Amniotic epithelial cell (primary cell): ENCODE data around the gene ARHGEF5.
"Not testable (repeated sequence)": the region's sequence is repeated elsewhere in the genome, so short reads cannot be mapped to it uniquely, and the experiment has no call there.

Experiments used
- DNase-seq: peaks from one replicate; pipeline ENCODE4 v3.0.0-alpha.2; 2010; ENCODE audit warnings: low read depth

Gene ARHGEF5

DNA sequence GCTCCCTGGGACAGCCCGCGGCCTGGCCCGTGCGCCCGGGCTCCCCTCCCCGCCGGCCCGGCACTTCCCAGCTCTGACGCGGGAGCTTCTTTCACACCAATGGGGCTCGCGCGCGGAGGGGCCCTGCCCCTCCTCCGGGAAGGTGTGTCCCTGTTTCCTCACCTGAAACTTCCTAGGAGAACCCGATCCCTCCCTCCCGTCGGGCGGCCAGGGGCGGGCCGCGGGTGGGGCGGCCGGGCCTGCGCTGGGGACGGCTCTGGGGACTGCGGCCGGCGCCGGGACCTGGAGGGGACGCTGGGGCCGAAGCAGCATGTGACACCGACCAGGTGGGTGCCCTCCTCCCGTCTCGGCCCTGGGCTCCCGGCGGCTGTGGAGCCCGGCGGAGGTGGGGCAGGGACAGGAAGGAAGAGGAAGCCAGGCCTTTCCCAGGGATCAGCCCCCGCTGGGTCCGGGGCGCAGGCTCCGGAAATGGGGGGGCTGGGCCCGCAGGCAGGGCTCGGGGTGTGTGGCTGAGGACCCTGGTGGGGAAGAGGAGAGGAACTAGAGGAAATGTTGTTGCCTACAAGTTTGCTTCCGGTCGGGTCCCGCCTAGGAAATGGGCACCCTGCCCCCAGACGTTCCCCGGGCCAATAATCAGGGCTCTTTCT is at the start of gene ARHGEF5:
Gene ARHGEF5, plus strand, starts transcription at position 227 of the 647 bp plus-strand sequence. CDS start 7,268 bp downstream, outside the sequence.
- not testable (repeated sequence) for DNase-seq

DNA sequence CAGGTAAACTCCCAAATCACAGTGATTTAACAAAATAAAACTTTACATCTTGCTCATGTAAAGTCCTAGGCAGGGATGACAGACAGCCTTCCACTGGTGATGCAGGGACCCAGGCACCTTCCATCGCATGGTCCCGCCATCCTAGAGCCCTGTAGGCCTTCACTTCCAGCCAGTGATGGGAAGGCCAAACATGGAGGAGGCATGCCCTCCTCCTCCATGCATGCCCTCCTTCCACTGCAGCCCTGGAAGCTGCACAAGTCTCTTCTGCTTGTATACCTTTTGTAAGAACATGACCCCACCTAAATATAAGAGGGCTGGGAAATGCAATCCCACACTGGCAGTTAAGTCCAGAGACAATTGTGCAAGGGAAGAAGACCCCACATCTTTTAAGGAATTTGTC is 45.5 kb upstream of the ARHGEF5 start:
- not testable (repeated sequence) for DNase-seq

DNA sequence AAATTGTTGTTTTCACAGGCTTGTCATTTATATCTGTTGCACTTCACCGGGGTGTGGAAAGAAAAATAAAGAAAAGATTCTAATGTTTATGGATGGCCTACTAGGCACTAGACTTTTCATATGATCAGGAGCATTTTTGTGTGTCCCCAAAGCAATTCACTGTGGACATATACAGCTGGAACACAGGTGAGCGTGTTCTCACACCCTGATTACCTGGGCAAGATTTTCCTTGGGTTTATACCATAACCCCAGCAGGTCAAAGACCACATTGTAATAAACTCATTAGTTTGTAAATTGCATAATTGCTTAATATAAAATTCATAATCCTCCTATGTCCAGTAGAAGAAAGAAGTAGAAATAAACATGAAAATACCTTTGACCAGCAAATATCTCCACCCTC is 44.0 kb upstream of the ARHGEF5 start:
- DNase-seq: not testable (repeated sequence)

DNA sequence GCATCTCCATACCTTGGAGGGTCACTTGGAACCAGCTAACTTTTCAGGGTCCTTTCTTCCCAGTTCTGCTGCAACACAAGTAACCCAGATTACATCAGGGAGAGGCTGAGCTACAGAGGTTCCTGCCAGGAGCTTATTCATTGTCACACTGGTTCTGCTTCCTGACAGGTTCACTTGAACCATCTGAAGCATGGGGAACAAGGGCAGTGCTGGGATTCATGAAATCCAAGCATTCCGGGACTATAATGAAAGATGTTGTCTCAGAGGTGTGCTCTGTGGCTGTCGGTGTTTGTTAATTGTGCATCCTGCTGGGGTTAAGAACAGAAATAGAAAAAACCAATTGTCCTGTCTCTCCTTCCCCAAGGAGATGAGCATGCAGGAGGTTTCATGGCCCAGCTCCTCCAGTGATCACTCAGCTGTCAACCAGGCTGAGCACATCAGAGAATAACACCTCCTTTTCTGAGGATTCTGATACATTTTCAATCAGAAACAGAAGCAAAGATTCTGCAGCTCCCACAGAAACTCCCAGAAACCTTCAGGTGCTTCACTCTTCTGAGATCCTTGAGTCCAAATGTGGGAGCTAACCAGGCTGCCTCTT is 43.2 kb upstream of the ARHGEF5 start, which contains the start of gene OR2A1:
Gene OR2A1, plus strand, starts transcription at position 548 of the 598 bp plus-strand sequence. CDS start 5,706 bp downstream, outside the sequence.
- DNase-seq: not testable (repeated sequence)

DNA sequence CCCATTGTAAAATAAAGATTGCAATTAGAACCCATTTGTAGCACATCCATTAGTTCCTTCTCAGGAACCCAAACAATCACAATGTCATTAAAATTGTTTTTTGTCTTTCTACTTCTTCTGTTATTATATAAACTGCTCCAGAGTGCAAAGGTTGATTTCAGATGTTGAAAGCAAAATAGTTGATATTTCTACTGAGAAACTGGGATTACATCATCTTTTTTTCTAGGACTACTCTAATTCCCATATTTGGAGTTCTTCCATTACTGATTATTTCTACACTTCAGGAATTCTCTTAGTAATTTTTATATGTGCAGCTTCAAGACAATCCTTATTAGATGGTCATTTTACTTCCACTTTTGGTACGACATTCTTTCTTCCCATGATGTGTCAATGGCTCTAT is 37.7 kb upstream of the ARHGEF5 start:
- DNase-seq: not testable (repeated sequence)

DNA sequence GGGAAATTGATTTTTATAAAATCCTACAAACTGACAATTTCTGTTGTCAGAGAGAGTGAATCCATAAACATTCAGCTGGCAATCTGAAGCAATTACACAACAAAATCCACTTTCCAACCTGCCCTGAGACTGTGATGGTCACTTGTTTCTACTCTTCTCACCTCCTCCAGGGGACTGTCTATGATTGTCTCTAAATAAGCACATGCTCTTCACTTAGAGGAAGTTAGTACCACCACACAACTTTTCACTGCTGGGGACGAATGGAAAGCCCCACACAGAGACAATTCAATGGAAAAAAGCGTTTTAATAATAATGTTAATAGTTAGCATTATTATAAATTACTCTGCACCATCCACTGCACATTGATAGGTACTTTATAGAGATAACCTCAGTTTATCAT is 35.7 kb upstream of the ARHGEF5 start:
- DNase-seq: not testable (repeated sequence)

DNA sequence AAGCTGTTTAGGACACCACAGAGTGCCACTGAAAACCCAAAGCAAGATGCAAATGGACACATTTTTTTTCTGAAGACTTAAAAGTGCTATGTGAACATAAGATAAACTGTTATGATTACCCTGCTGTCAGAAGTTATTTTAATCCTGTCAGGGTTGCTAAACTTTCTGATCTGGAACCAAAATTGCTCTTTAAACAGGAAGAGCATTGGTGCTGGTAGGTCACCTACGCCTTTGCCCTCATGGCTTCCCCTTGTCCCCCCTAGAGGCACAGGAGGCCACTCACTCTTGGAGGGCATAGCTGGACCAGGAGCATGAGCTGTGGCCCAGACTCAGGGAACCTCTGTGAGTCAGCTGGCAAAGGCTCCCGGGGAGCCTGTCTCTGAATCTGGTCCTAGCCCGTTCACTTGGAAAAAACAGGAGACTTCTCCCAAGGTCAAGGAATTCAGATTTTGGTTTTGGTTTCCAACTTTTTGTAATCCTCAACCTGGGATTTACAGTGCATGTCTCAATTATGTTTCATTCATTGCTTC is 33.5 kb upstream of the ARHGEF5 start:
- not testable (repeated sequence) for DNase-seq

DNA sequence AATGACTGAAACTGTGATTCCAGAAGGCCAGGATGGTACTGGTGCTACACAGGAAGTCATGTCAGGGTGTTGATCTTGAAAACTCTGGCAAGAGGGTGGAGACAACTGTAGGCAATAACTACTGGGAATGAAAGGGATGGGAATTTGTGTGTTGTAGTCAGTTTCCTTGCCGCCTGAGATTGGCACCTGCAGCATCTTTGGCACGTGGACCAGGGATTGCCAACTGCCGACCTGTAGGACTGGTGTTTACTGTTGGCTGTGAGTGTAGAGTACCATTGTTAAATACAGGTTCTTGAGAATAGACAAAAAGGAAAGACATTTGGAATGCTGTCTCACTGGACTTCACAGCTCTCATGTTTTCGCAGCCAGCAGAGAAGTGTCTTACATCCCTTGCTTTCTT is 31.8 kb upstream of the ARHGEF5 start:
- not testable (repeated sequence) for DNase-seq

DNA sequence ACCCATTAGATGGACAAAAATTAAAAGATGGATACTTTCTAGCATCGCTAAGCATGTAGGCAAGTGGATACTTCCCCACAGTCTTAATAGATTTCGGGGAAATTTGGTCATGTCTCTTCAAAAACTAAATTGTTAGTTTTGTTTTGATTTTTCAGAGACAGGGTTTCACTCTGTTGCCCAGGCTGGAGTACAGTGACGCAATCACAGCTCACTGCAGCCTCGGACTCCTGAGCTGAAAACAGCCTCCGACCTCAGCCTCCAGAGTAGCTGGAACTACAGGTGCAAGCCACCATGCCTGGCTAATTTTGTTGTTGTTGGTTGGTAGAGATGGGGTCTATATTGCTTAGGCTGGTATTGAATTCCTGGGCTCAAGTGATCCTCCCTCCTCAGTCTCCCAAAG is 29.3 kb upstream of the ARHGEF5 start:
- DNase-seq: not testable (repeated sequence)

DNA sequence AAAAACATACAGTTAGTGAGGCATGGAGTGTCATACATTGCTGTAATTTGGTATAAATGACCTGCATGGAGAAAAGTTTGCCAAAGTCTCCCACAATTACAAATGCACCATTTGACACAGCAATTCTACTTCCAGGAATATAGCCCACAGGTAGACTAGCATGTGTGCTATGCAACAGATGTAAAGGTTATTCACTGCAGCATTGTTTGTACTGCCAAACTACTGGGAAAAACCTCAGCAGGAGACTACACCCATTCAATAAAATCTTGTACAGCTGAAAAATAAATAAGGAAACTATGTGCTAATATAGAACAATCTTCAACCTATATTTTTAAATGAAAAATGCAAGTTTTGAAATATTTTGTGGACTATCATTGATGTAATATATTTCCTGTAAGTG is 25.2 kb upstream of the ARHGEF5 start:
- DNase-seq: not testable (repeated sequence)

DNA sequence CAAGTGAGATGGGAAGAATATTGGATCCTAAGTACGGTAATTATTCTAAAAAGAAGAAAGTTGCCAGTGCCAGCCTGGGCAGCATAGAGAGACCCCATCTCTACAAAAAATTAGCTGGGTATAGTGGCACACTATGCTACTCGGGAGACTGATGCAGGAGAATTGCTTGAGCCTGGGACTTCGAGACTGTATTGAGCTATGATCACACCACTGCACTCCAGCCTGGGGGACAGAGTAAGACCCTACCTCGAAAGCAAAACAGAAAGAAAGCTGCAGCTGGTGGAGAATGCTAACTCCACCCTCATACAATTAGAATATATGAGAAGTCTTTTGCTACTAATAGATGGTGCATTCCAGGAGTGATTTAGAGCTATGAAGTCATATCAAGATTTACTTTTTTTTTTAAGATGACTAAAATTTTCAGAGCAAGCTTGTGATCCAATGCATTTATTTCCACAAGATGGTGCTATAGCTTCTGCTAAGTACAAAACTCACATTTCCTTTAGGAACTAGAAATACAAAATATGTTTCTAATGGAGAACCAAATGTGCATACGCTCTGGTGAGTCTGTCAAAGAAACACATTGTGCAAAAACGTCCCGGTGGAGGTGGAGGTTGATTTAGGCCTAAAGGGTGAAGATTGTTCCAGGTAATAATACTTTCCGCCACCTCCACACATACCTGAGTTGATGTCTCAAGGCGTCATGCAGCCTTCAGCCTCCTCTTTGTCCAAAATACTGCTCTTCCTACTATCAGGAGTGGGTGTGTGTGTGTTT is 23.8 kb upstream of the ARHGEF5 start:
- DNase-seq: not testable (repeated sequence)

DNA sequence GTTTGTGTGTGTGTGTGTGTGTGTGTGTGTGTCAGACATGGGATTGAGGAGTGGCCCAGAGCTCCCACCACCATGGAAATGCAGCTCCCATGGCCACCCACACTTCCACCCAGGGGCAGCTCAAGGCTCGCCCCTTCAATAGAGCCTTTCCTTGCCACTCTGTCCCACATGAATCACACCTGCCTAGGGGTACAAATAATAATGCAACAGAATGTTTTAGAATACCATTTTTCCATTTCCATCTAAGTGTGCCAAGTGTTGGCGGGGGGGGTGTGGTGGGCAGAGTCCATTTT is 23.3 kb upstream of the ARHGEF5 start:
- DNase-seq: not testable (repeated sequence)

DNA sequence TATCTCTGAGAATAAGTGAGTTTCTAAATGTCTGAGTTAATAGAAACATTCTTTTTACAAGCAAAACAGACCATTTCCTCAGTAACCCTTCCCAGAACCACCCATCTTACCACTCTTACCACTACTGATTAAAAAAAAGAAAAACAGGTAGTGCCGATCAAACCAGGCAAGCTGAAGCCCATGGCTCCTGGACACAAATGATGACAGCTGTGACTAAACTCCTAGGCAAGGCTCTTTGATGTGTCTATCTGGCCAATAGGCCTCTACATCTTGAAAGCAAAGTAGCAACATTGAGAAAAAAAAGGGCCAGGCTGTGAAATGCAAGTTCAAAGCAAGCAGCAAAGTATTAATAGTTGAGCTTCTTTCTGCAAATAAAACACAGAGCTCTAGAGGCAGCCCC is 6.6 kb upstream of the ARHGEF5 start:
- DNase-seq: not testable (repeated sequence)

DNA sequence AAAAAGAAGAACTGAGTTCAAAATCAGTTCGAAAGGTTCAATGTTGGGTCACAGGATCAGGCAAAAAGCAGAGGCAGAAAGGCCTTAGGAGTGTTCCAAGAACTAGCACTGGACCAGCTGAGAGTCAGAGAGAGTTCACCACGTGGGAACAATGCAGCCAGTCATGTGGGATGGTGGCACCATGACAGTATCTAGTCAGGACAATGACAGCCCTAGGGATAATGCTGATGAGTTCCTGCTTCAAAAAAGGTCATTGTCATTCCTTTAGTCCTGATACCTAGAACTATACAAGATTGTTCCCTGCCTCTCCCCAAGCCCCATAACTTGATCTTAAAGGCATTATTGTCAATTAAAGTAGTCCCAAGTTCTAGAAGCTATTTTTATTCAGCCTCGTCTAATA is 3.5 kb upstream of the ARHGEF5 start:
- DNase-seq: not testable (repeated sequence)

DNA sequence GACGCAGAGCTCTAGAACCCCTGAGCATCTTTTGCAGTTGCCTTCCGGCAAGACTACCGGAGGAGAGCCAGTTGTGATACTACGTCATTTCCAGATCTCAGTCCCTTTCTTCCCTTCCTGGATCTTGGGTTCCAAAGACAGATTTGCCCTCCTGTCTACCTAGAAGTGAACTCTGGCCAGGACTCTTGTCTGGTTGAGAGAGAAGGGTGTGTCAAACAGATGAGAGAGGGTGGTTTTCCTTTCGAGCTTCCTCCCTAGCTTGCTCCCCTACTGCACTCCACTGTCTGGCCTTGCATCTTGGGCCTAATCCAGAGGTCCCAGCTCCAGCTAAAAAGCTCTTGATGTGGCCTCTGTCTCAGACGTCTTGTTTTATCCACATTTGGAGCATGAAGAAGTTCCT is 983 bp downstream of the ARHGEF5 start:
- DNase-seq: not testable (repeated sequence)

DNA sequence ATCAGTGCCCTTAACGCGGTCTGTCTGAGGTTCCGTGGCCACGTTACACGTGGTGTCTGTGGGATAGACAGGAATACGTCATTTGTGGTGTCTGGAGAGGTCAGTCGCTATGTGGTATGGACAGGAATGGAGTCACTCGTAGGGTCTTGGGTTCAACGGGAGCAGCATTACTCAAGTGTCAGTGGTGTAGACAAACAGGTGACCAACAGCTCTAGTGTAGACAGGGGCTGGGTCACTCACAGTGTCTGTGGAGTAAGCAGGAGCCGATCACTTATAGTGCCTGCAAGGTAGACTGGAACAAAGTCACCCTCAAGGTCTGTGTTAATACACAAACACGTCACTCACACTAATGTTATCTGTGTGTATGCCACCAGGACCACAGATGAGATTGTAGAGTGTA is 1.7 kb downstream of the ARHGEF5 start:
- not testable (repeated sequence) for DNase-seq

DNA sequence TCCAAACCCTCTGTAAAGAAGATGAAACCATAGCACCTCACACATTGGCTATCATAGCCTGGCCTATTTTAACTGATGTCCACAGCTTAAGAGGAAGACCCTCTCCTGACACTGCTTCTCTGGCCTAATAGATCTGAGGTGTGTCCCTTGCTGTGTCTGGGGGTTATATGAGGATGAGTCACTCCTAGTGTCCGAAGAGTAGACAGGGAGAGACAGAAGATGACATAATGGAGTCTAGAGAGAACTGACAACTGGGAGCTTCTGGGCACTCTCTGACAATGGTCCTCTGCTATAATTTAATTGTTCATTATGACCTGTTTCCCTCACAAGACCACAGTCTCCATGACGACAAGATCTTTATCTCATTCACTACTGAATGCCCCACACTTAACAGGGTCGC is 6.9 kb downstream of the ARHGEF5 start:
- DNase-seq: not testable (repeated sequence)

DNA sequence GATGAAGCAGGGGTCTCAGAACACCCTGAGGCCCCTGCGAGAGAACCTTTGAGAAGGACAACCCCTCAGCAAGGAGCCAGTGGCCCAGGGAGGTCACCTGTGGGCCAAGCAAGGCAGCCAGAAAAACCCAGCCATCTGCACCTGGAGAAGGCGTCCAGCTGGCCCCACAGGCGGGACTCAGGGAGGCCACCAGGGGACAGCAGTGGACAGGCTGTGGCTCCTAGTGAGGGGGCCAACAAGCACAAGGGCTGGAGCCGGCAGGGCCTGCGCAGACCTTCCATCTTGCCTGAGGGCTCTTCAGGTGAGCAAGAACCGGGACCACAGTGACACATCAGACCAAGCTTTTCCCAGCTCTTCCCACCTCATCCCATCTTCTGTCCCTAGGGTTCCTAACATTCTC is 10.3 kb downstream of the ARHGEF5 start:
- DNase-seq: not testable (repeated sequence)

DNA sequence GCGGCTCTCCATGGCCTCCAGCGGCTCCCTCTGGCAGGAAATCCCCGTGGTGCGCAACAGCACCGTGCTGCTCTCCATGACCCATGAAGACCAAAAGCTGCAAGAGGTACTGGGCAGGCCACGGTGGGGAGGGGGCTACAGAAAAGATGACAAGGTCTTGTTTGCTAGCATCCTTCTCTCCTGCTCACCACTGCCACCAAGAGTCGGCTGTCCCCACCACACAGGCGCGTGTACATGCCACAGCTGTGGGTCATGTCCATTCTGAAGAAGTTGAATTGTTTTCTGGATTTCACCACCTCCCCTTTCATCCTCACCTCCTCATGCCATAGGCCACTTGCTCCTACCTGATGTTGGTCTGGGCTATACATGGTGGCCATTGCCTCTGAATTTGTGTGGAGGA is 12.0 kb downstream of the ARHGEF5 start:
- not testable (repeated sequence) for DNase-seq

DNA sequence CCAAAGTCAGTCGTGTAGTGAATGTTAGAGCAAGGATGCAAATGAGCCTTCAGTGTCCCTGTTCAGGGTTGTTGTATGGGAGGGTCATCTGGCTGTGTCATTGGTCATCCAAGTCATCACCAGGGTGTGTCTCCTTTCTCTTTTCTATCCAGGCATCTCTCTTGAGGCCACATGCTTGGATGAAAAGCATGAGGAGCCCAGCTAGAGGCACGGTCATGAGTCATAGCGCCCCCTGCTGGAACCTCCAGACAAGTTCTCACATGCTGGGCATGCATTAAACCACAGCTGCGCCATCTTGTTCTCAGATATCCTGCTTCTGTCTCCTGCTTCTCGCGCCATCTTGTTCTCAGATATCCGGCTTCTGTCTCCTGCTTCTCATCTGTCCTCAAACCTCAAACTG is 14.0 kb downstream of the ARHGEF5 start:
- not testable (repeated sequence) for DNase-seq

DNA sequence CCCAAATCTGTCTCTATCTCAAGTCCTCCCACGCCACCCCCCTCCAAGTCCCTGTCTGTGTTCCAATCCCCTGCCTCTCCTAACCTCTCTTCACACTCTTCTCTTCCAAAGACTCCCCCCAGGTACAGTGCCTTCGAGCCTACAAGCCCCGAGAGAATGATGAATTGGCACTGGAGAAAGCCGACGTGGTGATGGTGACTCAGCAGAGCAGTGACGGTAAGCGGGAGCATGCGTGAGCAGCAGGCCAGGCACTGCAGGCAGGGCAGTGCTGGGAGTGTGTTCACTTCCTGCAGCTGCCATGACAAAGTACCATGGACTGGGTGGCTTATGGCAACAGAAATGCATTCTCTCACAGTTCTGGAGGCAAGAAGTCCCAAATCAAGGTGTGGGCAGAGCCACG is 23.4 kb downstream of the ARHGEF5 start:
- peak; percentile 41 for DNase-seq

DNA sequence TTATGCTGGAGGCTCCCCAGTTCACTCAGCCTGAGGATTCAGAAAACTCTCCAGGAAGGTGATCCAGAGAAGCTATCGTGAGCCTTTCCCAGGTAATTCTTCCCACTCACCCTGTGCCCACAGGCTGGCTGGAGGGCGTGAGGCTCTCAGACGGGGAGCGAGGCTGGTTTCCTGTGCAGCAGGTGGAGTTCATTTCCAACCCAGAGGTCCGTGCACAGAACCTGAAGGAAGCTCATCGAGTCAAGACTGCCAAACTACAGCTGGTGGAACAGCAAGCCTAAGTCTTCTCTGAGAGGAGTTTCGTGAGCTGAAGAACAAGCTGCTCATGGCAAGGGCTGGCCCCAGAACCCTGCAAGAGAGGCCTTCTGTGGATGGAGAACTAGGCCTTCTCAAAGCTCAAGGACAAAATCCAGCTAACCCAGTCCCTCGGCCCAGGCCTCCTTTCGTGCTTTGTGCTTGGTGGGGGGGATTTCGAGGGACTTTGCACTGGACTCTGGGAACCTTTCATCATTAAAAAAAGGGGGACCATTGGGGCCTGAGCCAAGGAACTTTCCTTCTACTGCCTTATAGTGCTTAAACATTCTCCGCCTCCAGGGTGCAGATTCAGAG is 24.7 kb downstream of the ARHGEF5 start:
- no peak for DNase-seq
